GM12892 (cell line): ENCODE data around the gene DLG1.

Source experiments
- POLR2A ChIP-seq: IDR thresholded peaks from 2 replicates; pipeline ENCODE4 v1.6.1; 2011; ENCODE audit warnings: low read depth, low read length, control low read depth
- POLR2AphosphoS5 ChIP-seq: IDR thresholded peaks from 2 replicates; pipeline ENCODE4 v1.6.1; 2011; ENCODE audit warnings: low read depth, low read length, control low read depth
- TAF1 ChIP-seq: IDR thresholded peaks from 2 replicates; pipeline ENCODE4 v1.6.1; 2011; ENCODE audit warnings: low read depth, mild to moderate bottlenecking, control low read depth, low read length, borderline replicate concordance

DNA sequence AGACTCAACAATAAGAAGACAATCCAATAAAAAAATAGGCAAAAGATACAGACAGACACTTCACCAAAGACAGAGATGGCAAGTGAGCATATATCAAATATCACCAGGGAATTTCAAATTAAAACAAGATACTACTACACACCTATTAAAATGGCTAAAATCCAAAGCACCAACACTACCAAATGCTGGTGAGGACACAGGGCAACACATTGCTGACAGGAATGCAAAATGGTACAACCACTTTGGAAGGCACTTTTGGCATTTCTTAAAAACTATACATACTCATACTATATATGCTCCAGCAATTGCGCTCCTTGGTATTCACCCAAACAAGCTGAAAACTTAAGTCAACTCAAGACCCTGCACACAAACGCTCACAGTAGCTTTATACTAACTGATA is 12.9 kb downstream of the DLG1 start:
- TF ChIP-seq POLR2A (no peak), TAF1 (no peak), POLR2AphosphoS5 (no peak)
